Naive B cell (primary cell): Measurements from ENCODE around the gene RASSF5. TPM values are rescaled to one million over a fixed set of nuclear protein-coding genes. Genes with fewer than 3 reads are reported as not detected.

Experiments
- ATAC-seq, 2 donors: fragments of 150-1000 bp; cut with Tn5 transposase; 2 replicates each; pipeline ENCODE4 v1.10.0; 2021; ENCODE audit warnings: low read depth in 2 of 2, mild to moderate bottlenecking in 2 of 2, moderate library complexity in 2 of 2
- DNase-seq: peaks from one replicate; pipeline ENCODE4 v3.0.0; 2022
- H3K27ac Mint-ChIP-seq, 6 donors: one replicate each; pipeline ENCODE4 v1.8.0; 2020 to 2022; ENCODE audit warnings: mild to moderate bottlenecking in 6 of 6, mixed read lengths in 6 of 6, moderate library complexity in 5 of 6, inconsistent platforms in 2 of 6
- H3K27me3 Mint-ChIP-seq, 3 donors: one replicate each; pipeline ENCODE4 v1.8.0; 2021 to 2022; ENCODE audit warnings: mixed read lengths in 3 of 3, mild to moderate bottlenecking in 1 of 3
- H3K36me3 Mint-ChIP-seq, 2 donors: one replicate each; pipeline ENCODE4 v1.8.0; 2020 to 2022; ENCODE audit warnings: mixed read lengths in 2 of 2, inconsistent platforms in 1 of 2, mild to moderate bottlenecking in 1 of 2
- H3K4me1 Mint-ChIP-seq, 3 donors: one replicate each; pipeline ENCODE4 v1.8.0; 2020 to 2022; ENCODE audit warnings: mixed read lengths in 3 of 3, inconsistent platforms in 1 of 3, mild to moderate bottlenecking in 1 of 3, moderate library complexity in 1 of 3
- H3K4me3 Mint-ChIP-seq, 8 donors: one replicate each; pipeline ENCODE4 v1.8.0; 2020 to 2022; ENCODE audit warnings: mild to moderate bottlenecking in 8 of 8, mixed read lengths in 8 of 8, moderate library complexity in 8 of 8, inconsistent platforms in 2 of 8
- H3K9me3 Mint-ChIP-seq, 7 donors: one replicate each; pipeline ENCODE4 v1.8.0; 2020 to 2022; ENCODE audit warnings: mixed read lengths in 7 of 7, mild to moderate bottlenecking in 5 of 7, inconsistent platforms in 2 of 7, moderate library complexity in 1 of 7
- polyA plus RNA-seq, 6 donors: library from polyadenylated mRNA; unstranded; fragments of 300-500 nt; fragmentation: Illumina TruSeq; gene quantifications; one replicate each; pipeline ENCODE4 v1.2.3, GENCODE V29; 2021; ENCODE audit warnings: low read depth in 6 of 6

Gene RASSF5
- polyA plus RNA-seq, 6 donors from 2014 or later: 116 to 166 (median 146) TPM

DNA sequence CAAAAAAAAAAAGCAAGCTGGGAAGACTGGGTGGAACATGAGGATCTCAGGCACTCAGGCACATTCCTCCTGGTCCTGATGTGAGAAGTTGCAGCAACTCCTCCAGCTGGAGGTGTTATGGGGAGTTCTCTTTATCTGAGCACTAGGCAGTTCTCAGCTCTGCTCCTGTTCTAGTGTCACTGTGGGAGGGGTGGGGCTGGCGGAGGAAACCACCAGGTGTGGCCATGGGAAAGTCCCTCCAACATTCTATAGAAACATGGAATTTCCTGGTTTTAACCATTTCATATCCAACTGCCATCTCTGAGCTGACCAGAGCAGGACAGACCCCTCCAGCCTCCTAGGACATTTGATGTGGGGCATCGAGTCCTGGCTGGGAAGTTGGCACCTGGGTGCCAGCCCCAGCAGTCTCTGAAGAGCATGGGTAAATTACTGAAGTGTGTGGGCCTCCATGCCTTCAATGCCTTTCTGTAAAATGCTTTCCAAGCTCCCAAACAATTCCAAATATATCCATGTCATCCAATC lies 37.9 kb upstream of the RASSF5 start:
- Mint-ChIP-seq H3K27me3 (no peaks in the 10 kb centered on the region), H3K9me3 (no peaks in the 10 kb centered on the region), H3K4me3 (peak overlapping the region; percentile 91 to 97 (median 94)), H3K36me3 (no peaks in the 10 kb centered on the region), H3K4me1 (peaks cover 61 to 81% (median 75%) of the 10 kb centered on the region in 3 donors), H3K27ac (peak overlapping the region in 5 of 6 donors; percentile 85 to 98 (median 96))
- no peak for ATAC-seq
- no peak for DNase-seq

DNA sequence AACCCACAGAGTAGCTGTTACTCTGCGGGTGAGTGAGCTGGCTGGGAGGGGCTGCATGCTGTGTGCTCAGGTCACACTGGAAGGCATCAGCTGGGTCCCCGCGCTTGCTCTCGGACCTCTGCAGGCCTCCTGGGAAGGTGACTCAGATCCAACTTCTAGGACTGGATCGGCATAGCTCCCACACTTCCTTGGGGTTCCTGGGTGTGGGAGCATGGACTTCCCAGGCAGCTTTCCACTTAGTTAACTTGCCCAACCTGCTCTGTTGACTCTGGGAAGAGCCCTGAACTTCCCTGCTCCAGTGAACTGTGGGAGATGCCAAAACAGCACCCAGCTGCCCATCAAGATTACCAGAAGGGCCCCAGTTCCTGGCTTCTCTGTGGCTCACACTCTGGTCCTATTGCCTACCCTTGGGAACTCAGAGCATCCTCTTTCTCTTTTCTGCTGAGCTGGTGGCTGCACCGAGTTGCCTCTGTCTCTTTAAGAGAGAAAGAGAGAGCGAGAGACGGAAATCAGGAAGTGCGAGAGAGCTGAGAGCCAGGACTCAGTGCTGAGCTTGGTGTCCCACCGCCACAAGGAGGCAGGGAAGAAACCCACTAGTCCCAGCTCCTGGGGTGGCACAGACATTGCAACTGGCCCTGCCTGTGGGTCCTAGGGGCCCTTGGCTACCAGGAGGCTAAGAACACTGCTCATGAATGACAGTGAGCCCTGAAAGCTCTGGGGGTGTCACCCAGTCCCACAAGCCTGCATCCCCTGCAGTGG lies 37.2 kb upstream of the RASSF5 start, which contains the start of gene IKBKE:
Gene IKBKE (plus strand): TSS at position 544 of the 759 bp plus-strand sequence. CDS start 2,752 bp downstream, outside the sequence.
- H3K36me3 Mint-ChIP-seq: no peaks in the 10 kb centered on the region
- no peaks in the 10 kb centered on the region for H3K27me3 Mint-ChIP-seq
- H3K4me1 Mint-ChIP-seq: peaks cover 61 to 81% (median 75%) of the 10 kb centered on the region in 3 donors
- ATAC-seq (peak; percentile 77 to 79), DNase-seq (peak; percentile 62)
- H3K9me3 Mint-ChIP-seq: no peaks in the 10 kb centered on the region
- H3K4me3 Mint-ChIP-seq: peak within 1 kb of the TSS; percentile 91 to 97 (median 94)
- peak within 1 kb of the TSS; percentile 85 to 98 (median 96) for H3K27ac Mint-ChIP-seq

DNA sequence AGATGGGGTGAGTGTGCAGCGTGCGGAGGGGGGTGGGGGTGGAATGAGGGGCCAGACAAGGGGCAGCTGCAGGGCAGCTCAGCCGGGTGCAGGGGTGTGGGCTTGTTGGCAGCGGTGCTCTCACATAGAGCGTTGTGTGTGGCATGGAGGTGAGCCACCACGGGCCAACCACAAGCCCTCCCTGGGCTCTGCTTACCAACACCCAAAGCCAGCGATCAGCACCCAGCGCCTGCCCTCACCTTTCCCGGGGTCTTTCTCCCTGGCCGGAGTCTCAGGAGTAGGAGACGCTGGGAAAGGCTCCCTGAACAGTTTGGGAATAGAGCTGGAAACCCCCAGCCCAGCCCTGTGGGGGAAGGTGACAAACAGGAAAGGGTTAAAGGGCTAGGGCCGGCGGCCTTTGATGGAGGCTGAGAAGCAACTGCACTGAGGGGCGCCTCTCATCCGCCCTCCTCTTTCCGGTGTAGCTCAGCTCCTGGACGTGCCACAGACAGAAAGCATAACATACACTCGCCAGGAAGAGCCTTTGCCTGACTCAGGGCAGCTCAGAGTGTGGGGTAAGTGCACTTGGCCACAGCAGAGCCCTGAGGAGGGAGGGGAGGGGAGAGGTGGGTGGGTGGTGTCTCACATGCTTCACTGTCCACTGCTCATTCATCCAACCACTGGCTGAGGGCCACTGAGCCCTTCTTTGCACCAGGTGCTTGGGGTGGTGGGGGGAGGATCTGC lies 36.5 kb upstream of the RASSF5 start:
- peak overlapping the region; percentile 60 to 96 (median 94) for H3K27ac Mint-ChIP-seq
- H3K9me3 Mint-ChIP-seq: no peaks in the 10 kb centered on the region
- peak; percentile 36 for DNase-seq
- ATAC-seq: peak; percentile 27 to 38
- H3K36me3 Mint-ChIP-seq: no peaks in the 10 kb centered on the region
- H3K27me3 Mint-ChIP-seq: no peaks in the 10 kb centered on the region
- H3K4me1 Mint-ChIP-seq: peaks cover 61 to 76% (median 74%) of the 10 kb centered on the region in 3 donors
- H3K4me3 Mint-ChIP-seq: peak overlapping the region; percentile 91 to 97 (median 94)

DNA sequence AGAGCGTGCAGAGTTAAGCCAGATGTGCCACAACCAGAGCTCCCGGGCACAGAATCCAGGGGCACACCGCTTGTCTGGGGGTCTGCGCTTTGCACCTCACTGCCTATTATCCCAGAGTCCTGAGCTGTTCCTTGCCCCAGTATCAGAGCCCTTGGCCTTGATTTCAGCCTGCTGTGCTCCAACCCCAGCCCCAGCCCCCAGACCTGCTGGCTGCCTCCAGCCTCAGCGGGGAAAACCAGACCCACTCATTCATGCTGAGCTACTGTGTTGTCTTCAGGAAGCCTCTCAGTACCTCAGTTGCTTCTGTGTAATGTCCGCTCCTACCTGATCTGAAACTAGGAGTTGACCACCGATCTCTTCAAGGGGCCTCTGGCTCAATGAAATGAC lies 35.9 kb upstream of the RASSF5 start:
- Mint-ChIP-seq H3K4me3 (peak overlapping the region; percentile 91 to 97 (median 94)), H3K9me3 (no peaks in the 10 kb centered on the region), H3K36me3 (no peaks in the 10 kb centered on the region), H3K4me1 (peaks cover 55 to 70% (median 68%) of the 10 kb centered on the region in 3 donors), H3K27ac (peak overlapping the region; percentile 38 to 96 (median 86)), H3K27me3 (no peaks in the 10 kb centered on the region)
- ATAC-seq (peak; percentile 35 to 39), DNase-seq (no peak)

DNA sequence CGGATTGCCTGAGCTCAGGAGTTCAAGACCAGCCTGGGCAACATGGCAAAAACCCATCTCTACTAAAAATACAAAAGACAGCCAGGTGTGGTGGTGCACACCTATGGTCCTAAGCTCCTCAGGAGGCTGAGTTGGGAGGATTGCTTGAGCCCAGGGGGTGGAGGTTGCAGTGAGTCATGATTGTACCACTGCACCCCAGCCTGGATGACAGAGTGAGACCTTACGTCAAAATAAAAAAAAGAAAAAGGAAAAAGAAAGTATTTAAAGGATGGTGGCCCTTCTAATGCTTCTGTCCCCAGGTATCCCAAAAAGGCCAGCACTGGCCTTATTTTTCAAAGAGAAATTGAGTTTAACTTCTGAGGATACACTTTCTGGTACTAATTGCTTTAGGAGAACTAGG lies 35.3 kb upstream of the RASSF5 start:
- no peak for DNase-seq
- H3K36me3 Mint-ChIP-seq: peaks cover 0 to 2% of the 10 kb centered on the region in 2 donors

DNA sequence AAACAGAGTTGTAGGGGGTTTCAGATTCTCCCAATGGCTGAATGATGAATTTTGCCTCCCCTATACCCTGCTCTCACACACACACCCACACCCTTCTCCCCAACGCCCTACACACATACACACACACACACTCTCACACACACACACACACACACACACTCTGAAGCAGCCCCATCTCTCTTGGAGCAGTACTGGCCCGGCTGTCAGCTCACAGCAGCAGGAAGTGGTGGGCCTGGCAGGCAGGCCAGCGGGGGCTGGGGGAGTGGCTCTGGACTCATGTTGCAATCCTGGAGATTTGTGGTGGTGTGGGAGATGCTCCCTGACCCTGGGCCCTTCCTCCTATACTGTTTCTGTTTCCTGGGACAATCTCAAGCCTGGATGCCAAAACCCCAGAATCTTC lies 34.9 kb upstream of the RASSF5 start:
- Mint-ChIP-seq H3K9me3 (no peaks in the 10 kb centered on the region), H3K4me1 (peaks cover 48 to 63% (median 62%) of the 10 kb centered on the region in 3 donors), H3K27me3 (no peaks in the 10 kb centered on the region), H3K36me3 (peaks cover 0 to 7% of the 10 kb centered on the region in 2 donors), H3K4me3 (peak overlapping the region in 6 of 8 donors; percentile 26 to 96 (median 78)), H3K27ac (peak overlapping the region; percentile 38 to 96 (median 84))
- ATAC-seq (no peak), DNase-seq (no peak)

More for the DNA sequence above, 35.3 kb upstream of the RASSF5 start:
- no peaks in the 10 kb centered on the region for H3K27me3 Mint-ChIP-seq
- no peak for ATAC-seq
- H3K27ac Mint-ChIP-seq: peak overlapping the region in 5 of 6 donors; percentile 38 to 96 (median 85)
- peaks cover 50 to 64% (median 63%) of the 10 kb centered on the region in 3 donors for H3K4me1 Mint-ChIP-seq
- peak overlapping the region; percentile 91 to 97 (median 94) for H3K4me3 Mint-ChIP-seq
- no peaks in the 10 kb centered on the region for H3K9me3 Mint-ChIP-seq

DNA sequence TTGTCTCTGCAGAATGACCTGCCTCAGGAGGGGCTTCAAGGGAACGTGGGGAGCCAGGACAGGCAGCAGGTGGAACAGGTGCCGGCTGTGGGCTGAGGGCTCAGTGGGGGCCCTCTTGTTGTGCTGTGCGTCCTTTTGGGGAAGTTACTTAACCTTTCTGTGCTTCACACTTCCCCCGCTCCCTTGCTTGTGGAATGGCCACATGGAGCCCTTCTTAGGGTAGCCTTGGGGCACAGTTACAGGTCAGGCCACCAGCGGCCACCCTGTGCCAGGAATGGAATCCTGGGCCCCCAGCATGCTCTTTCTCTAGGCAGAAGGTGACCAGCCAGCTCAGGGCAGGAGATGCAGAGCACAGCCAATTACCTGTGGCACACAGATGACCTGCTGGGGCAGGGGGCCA lies 34.4 kb upstream of the RASSF5 start:
- no peak for DNase-seq
- Mint-ChIP-seq H3K4me3 (peak overlapping the region in 5 of 8 donors; percentile 21 to 92 (median 56)), H3K9me3 (no peaks in the 10 kb centered on the region), H3K4me1 (peaks cover 43 to 58% (median 57%) of the 10 kb centered on the region in 3 donors), H3K27me3 (no peaks in the 10 kb centered on the region), H3K27ac (peak overlapping the region in 5 of 6 donors; percentile 50 to 96 (median 85)), H3K36me3 (peaks cover under 1 to 8% of the 10 kb centered on the region in 2 donors)
- ATAC-seq: no peak

DNA sequence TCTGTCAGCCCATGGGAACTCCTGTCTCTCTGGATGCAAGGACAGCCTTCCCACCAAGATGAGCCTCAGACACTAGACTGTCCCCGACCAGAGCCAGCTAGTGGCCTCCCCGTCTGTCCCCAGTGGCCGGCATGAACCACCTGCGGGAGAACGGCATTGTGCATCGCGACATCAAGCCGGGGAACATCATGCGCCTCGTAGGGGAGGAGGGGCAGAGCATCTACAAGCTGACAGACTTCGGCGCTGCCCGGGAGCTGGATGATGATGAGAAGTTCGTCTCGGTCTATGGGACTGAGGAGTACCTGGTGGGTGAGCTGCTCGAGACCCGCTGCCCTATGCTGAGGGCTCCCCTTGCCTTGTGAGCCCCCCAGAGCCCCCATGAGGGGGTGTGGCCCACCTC lies 31.3 kb upstream of the RASSF5 start:
- Mint-ChIP-seq H3K9me3 (no peaks in the 10 kb centered on the region), H3K36me3 (peaks cover 4 to 17% of the 10 kb centered on the region in 2 donors), H3K27me3 (no peaks in the 10 kb centered on the region), H3K4me3 (peak overlapping the region in 1 of 8 donors; percentile 56), H3K27ac (peak overlapping the region in 1 of 6 donors; percentile 8), H3K4me1 (peaks cover 25 to 40% (median 27%) of the 10 kb centered on the region in 3 donors)
- ATAC-seq (no peak), DNase-seq (no peak)

DNA sequence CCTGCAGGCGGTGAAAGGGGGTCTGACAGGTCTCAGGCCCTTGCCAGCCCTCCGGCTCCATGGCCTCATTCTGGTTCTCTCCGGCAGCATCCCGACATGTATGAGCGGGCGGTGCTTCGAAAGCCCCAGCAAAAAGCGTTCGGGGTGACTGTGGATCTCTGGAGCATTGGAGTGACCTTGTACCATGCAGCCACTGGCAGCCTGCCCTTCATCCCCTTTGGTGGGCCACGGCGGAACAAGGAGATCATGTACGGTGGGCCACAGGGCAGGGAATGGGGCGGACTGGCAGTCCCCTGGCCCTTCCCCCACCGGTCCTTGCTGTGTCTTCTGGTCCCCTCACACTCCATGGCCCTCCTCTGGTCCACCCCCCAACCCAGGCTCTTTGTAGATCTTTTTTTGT lies 30.7 kb upstream of the RASSF5 start:
- Mint-ChIP-seq H3K9me3 (no peaks in the 10 kb centered on the region), H3K36me3 (peaks cover 4 to 17% of the 10 kb centered on the region in 2 donors), H3K27me3 (no peaks in the 10 kb centered on the region), H3K4me1 (peaks cover 20 to 35% (median 22%) of the 10 kb centered on the region in 3 donors), H3K27ac (no peak overlapping the region), H3K4me3 (no peak overlapping the region)
- DNase-seq (no peak), ATAC-seq (no peak)

DNA sequence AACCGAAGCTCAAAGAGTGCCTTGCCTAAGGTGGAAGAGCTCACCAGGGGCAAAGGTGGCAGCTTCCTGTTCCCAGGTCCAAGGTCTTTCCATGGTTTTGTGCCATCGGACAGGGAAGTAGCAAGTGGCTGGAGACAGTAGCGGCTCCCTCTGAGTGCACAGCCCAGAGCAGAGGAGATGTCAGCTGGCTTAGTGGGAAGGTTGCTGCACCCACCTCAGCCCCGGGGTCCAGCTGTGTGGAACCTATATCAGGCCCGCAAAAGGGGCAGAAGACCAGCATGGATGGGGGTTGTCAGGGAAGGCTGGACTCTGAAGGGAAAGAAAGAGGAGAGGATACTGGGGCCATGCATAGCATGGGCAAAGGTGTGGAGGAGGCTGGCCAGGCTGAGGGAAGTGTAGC lies 30.2 kb upstream of the RASSF5 start:
- Mint-ChIP-seq H3K36me3 (peaks cover 4 to 17% of the 10 kb centered on the region in 2 donors), H3K4me3 (no peak overlapping the region), H3K9me3 (no peaks in the 10 kb centered on the region), H3K4me1 (peaks cover 15 to 30% (median 17%) of the 10 kb centered on the region in 3 donors), H3K27me3 (no peaks in the 10 kb centered on the region), H3K27ac (peak overlapping the region in 1 of 6 donors; percentile 69)
- DNase-seq (no peak), ATAC-seq (no peak)

DNA sequence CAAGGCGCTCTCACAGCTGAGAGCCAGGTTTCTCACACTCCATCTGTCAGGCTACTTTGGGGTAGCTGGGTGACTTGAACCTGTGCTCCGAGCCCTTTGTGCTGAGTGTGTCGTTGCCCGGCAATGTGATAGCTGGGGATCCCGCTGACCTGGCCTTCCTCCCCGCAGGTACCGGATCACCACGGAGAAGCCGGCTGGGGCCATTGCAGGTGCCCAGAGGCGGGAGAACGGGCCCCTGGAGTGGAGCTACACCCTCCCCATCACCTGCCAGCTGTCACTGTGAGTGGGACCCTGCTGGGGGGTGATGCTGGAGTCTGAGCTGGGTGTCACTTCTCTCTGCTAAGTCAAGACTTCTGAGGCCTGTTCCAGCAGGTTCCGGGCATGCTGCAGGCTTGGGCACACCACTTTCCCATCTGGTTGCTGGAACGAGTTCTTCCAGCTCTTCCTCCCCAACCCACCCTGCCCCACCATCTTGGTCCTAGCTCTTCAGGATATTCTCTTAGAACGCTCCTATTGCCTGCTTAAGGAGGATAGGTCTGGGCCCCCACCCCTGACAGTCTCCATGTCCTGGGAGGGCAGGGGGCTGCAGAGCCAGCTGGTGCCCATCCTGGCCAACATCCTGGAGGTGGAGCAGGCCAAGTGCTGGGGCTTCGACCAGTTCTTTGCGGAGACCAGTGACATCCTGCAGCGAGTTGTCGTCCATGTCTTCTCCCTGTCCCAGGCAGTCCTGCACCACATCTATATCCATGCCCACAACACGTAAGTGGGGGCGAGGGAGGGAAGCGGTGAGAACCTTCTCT lies 29.6 kb upstream of the RASSF5 start:
- DNase-seq (no peak), ATAC-seq (no peak)
- no peaks in the 10 kb centered on the region for H3K27me3 Mint-ChIP-seq
- H3K4me3 Mint-ChIP-seq: no peak overlapping the region
- H3K4me1 Mint-ChIP-seq: peaks cover 9 to 23% (median 10%) of the 10 kb centered on the region in 3 donors
- peaks cover 4 to 17% of the 10 kb centered on the region in 2 donors for H3K36me3 Mint-ChIP-seq
- no peaks in the 10 kb centered on the region for H3K9me3 Mint-ChIP-seq
- H3K27ac Mint-ChIP-seq: no peak overlapping the region

DNA sequence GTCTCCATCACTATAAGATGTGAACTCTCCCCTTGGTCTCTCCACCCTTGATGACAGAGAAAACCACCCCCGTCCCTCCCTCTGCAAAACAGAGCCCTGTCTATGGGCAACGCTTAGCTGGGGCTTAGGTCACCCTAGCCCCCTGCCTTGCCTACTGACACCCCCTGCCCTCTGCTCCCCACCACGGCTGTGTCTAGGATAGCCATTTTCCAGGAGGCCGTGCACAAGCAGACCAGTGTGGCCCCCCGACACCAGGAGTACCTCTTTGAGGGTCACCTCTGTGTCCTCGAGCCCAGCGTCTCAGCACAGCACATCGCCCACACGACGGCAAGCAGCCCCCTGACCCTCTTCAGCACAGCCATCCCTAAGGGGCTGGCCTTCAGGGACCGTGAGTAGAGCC lies 28.6 kb upstream of the RASSF5 start:
- peaks cover 4 to 17% of the 10 kb centered on the region in 2 donors for H3K36me3 Mint-ChIP-seq
- no peaks in the 10 kb centered on the region for H3K9me3 Mint-ChIP-seq
- no peaks in the 10 kb centered on the region for H3K27me3 Mint-ChIP-seq
- H3K27ac Mint-ChIP-seq: no peak overlapping the region
- ATAC-seq: no peak
- no peak for DNase-seq
- peaks cover 4 to 16% (median 5%) of the 10 kb centered on the region in 3 donors for H3K4me1 Mint-ChIP-seq
- H3K4me3 Mint-ChIP-seq: no peak overlapping the region
